ENCODE data around the gene PTPN22. TPM values are rescaled to one million over a fixed set of nuclear protein-coding genes. Genes with fewer than 3 reads are reported as not detected.

Gene PTPN22
- total and polyA plus RNA-seq, 2 donors from 2014 or later, result 0.32 to 6.6 TPM

DNA sequence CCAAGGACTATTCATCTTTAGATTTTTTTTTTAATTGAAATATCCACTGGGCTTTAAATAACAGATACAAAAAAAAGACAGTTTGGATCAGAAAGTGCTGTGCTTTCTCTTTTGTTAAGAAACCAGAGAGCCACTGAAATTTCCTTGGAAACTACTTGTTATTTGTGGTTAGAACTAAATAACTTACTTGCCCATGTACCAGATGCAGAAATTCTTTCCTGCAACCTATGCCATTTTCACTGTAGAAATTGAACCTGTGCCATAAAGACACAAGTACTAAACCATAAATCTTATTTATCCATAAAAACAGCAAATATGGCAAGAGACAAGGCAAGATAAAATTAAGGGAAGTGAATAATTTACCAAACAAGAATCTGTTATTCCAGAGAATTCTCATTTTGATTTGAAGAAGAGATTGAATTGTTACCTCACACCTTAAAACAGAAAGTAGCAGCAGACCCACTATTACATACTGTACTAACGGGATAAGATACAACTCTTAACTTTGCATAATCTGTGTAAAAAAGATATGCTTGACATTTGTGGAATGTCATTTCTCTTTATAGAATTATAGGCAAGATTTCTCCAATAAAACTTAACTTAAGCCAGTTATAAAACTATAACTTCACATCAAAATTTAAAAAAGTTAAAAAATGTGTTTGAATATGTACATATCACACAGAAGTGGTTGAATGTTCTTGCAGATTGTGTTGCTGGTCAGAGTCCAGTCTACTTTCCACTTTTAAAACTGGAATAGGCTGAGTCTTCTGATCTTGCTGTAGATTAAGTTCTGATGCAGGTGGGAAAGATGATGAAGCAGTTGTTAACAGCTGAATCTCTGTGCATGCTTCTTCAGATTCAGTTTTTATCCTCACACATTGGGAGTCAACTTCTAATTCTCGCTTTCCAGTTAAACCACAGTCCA is 105.9 kb downstream of the PTPN22 start:
- H3K27ac ChIP-seq (ENCODE audit: low read depth in 2 of 2, low read length in 2 of 2), result no peak overlapping the region
- H3K4me1 ChIP-seq (ENCODE audit: control insufficient read depth in 2 of 3, insufficient read depth in 2 of 3, low read depth in 1 of 3, low read length in 3 of 3), result no peaks in the 10 kb centered on the region
- intact Hi-C loops (cut with DNase I), result no loop called here
- no peak overlapping the region for H3K9ac ChIP-seq (ENCODE audit: low read length in 3 of 3)
- no peaks in the 10 kb centered on the region for H3K27me3 ChIP-seq (ENCODE audit: control insufficient read depth, insufficient read depth, low read length)
- no peaks in the 10 kb centered on the region for H3K9me3 ChIP-seq (ENCODE audit: control insufficient read depth in 2 of 3, insufficient read depth in 1 of 3, low read length in 3 of 3)
- no peak overlapping the region for H3K4me3 ChIP-seq (ENCODE audit: low read length in 3 of 3)
- peaks cover 0 to 21% (median 8%) of the 10 kb centered on the region in 3 donors for H3K36me3 ChIP-seq (ENCODE audit: control insufficient read depth in 2 of 3, insufficient read depth in 3 of 3, low read length in 3 of 3)
- no peak for DNase-seq
- FAIRE-seq, result no peak
- TF ChIP-seq, protein P1, sequence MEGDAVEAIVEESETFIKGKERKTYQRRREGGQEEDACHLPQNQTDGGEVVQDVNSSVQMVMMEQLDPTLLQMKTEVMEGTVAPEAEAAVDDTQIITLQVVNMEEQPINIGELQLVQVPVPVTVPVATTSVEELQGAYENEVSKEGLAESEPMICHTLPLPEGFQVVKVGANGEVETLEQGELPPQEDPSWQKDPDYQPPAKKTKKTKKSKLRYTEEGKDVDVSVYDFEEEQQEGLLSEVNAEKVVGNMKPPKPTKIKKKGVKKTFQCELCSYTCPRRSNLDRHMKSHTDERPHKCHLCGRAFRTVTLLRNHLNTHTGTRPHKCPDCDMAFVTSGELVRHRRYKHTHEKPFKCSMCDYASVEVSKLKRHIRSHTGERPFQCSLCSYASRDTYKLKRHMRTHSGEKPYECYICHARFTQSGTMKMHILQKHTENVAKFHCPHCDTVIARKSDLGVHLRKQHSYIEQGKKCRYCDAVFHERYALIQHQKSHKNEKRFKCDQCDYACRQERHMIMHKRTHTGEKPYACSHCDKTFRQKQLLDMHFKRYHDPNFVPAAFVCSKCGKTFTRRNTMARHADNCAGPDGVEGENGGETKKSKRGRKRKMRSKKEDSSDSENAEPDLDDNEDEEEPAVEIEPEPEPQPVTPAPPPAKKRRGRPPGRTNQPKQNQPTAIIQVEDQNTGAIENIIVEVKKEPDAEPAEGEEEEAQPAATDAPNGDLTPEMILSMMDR (IDR thresholded peaks at IDR 0.05; ENCODE audit: borderline replicate concordance, extremely low read depth, insufficient read depth), result no peak

Other genes with a start within 250 kb of the PTPN22 start
- 20.0 TPM for gene PHTF1, start 112.2 kb downstream of the PTPN22 start, total RNA-seq
- gene PHTF1, start 112.2 kb downstream of the PTPN22 start, polyA plus RNA-seq (ENCODE audit: insufficient read depth, low read depth, low replicate concordance), result 14.7 TPM
- gene RSBN1, start 59.2 kb downstream of the PTPN22 start, total RNA-seq, result 22.0 TPM
- gene RSBN1, start 59.2 kb downstream of the PTPN22 start, polyA plus RNA-seq (ENCODE audit: insufficient read depth, low read depth, low replicate concordance), result 4.0 TPM
- gene BCL2L15, start 15.9 kb upstream of the PTPN22 start, total RNA-seq, result 34.3 TPM
- 2.2 TPM for gene BCL2L15, start 15.9 kb upstream of the PTPN22 start, polyA plus RNA-seq (ENCODE audit: insufficient read depth, low read depth, low replicate concordance)
- 21.7 TPM for gene AP4B1, start 33.1 kb upstream of the PTPN22 start, total RNA-seq
- 8.7 TPM for gene AP4B1, start 33.1 kb upstream of the PTPN22 start, polyA plus RNA-seq (ENCODE audit: insufficient read depth, low read depth, low replicate concordance)
- 6.1 TPM for gene DCLRE1B, start 33.6 kb upstream of the PTPN22 start, total RNA-seq
- 1.4 TPM for gene DCLRE1B, start 33.6 kb upstream of the PTPN22 start, polyA plus RNA-seq (ENCODE audit: insufficient read depth, low read depth, low replicate concordance)
- gene HIPK1, start 57.6 kb upstream of the PTPN22 start, total RNA-seq, result 65.0 TPM
- 8.4 TPM for gene HIPK1, start 57.6 kb upstream of the PTPN22 start, polyA plus RNA-seq (ENCODE audit: insufficient read depth, low read depth, low replicate concordance)
- 13.5 TPM for gene OLFML3, start 107.8 kb upstream of the PTPN22 start, total RNA-seq
- gene OLFML3, start 107.8 kb upstream of the PTPN22 start, polyA plus RNA-seq (ENCODE audit: insufficient read depth, low read depth, low replicate concordance), result 22.9 TPM

All from kidney (tissue), 14 donors.